K562 (cell line): Measurements from ENCODE around the gene NRXN3. TPM values are rescaled to one million over a fixed set of nuclear protein-coding genes. Genes with fewer than 3 reads are reported as not detected.
"Not testable (repeated sequence)": the region's sequence is repeated elsewhere in the genome, so short reads cannot be mapped to it uniquely, and the experiment has no call there.

Experiments
- ATAC-seq: fragments of 200-7000 bp; cut with Tn5 transposase; 3 replicates; pipeline ENCODE4 v1.9.1; 2020; ENCODE audit warnings: moderate library complexity
- BruUV-seq: library from RNA; stranded (reverse); fragments of 400-500 nt; replicated peaks from 2 replicates; lab custom pipeline; 2021; lab: Mats Ljungman, UMichigan
- CTCF ChIA-PET: fragments of 300-600 bp; formaldehyde crosslinking; extraction: SDS; loops from one replicate; lab custom pipeline; 2021; ENCODE audit warnings: low intra/inter-chr PET ratio; lab: Yijun Ruan, JAX
- POLR2A ChIA-PET: fragments of 300-600, 350-650 bp; sonication (Branson Sonifier 250); formaldehyde crosslinking; extraction: SDS; loops from one replicate; lab custom pipeline; 2021; ENCODE audit warnings: antibody characterized with exemption, inconsistent platforms; lab: Yijun Ruan, JAX
- DNase-seq, 4 experiments: peaks; one replicate each; pipeline versions ENCODE4 v3.0.0 to v3.0.0-alpha.2; 2011 to 2018; ENCODE audit warnings: low spot score in 3 of 4, mixed read lengths in 3 of 4; ENCODE audit errors: extremely low read depth in 1 of 4
- FAIRE-seq: peaks from 2 replicates; lab custom pipeline; 2011; peaks lifted over from hg19 to GRCh38; lab: Jason Lieb, UNC
- H2AFZ ChIP-seq: 2 replicates; pipeline ENCODE4 v1.6.0; 2011; ENCODE audit warnings: low read depth, low read length, control low read depth, inconsistent platforms
- H3K27ac ChIP-seq: fragments of 200-600 bp; 3 replicates; pipeline ENCODE4 v1.8.0; 2011; ENCODE audit warnings: low read depth, mild to moderate bottlenecking, control low read depth, inconsistent platforms, low read length, moderate library complexity, mixed read lengths; ENCODE audit errors: extremely low read depth
- H3K27me3 ChIP-seq, 2 experiments: fragments of 300-600 bp in 1 of 2; 2 replicates in 1 of 2; 3 replicates in 1 of 2; pipeline versions ENCODE4 v1.6.0 to v1.8.0; 2011; ENCODE audit warnings: inconsistent platforms in 2 of 2, low read length in 2 of 2, mild to moderate bottlenecking in 1 of 2, mixed read lengths in 1 of 2, moderate library complexity in 1 of 2; ENCODE audit not compliant: control insufficient read depth in 2 of 2, insufficient read depth in 2 of 2
- H3K36me3 ChIP-seq: fragments of 300-600 bp; 3 replicates; pipeline ENCODE4 v1.8.0; 2011; ENCODE audit warnings: mild to moderate bottlenecking, low read length, inconsistent platforms; ENCODE audit not compliant: control insufficient read depth, insufficient read depth
- H3K4me1 ChIP-seq, 2 experiments: fragments of 200-600 bp in 1 of 2; replicated peaks in 1 of 2; 2 replicates in 1 of 2; 3 replicates in 1 of 2; pipeline versions ENCODE4 v1.5.1 to v1.8.0; 2011; ENCODE audit warnings: inconsistent platforms in 2 of 2, low read length in 2 of 2, mild to moderate bottlenecking in 1 of 2, mixed read lengths in 1 of 2, moderate library complexity in 1 of 2; ENCODE audit not compliant: control insufficient read depth in 2 of 2, insufficient read depth in 2 of 2
- H3K4me2 ChIP-seq: 2 replicates; pipeline ENCODE4 v1.6.1; 2011; ENCODE audit warnings: low read length, control low read depth, inconsistent platforms, mixed read lengths; ENCODE audit not compliant: insufficient read depth
- H3K4me3 ChIP-seq: fragments of 200-600 bp; sonication (generic), shearing (Covaris generic); 2 replicates; pipeline ENCODE4 v1.5.1; 2016; ENCODE audit warnings: control low read depth, inconsistent platforms
- H3K79me2 ChIP-seq: fragments of 200-600 bp; 3 replicates; pipeline ENCODE4 v1.8.0; 2011; ENCODE audit warnings: low read length, inconsistent platforms; ENCODE audit not compliant: control insufficient read depth, insufficient read depth
- H3K9ac ChIP-seq, 2 experiments: 2 replicates each; pipeline versions ENCODE4 v1.6.0 to v1.6.1; 2011; ENCODE audit warnings: low read depth in 2 of 2, low read length in 2 of 2, control low read depth in 1 of 2, inconsistent platforms in 1 of 2, mild to moderate bottlenecking in 1 of 2, mixed read lengths in 1 of 2; ENCODE audit not compliant: insufficient read depth in 1 of 2
- H3K9me1 ChIP-seq: one replicate; pipeline ENCODE4 v1.6.0; 2011; ENCODE audit warnings: inconsistent platforms, mild to moderate bottlenecking, low read length, moderate library complexity; ENCODE audit not compliant: control insufficient read depth, insufficient read depth
- H3K9me3 ChIP-seq: replicated peaks from 2 replicates; pipeline ENCODE4 v1.5.1; 2011; ENCODE audit warnings: low read depth, low read length, inconsistent platforms; ENCODE audit not compliant: control insufficient read depth, insufficient read depth
- H4K20me1 ChIP-seq: replicated peaks from 2 replicates; pipeline ENCODE4 v1.6.1; 2011; ENCODE audit warnings: low read length, inconsistent platforms, mixed read lengths; ENCODE audit not compliant: control insufficient read depth, insufficient read depth
- ZBTB40 ChIP-seq, 2 experiments: fragments of 450-650 bp in 1 of 2; sonication (generic) in 1 of 2; formaldehyde crosslinking in 1 of 2; IDR thresholded peaks; 2 replicates each; pipeline versions ENCODE4 v1.7.1 to v1.9.0; 2016 to 2022; ENCODE audit warnings: inconsistent platforms in 1 of 2, mild to moderate bottlenecking in 1 of 2, missing genetic modification reagents in 1 of 2
- WGBS: fragments of 100-300 bp; shearing (Covaris generic); methylation state at CpG from one replicate; pipeline ENCODE4 v1.1.6; 2016; ENCODE audit warnings: low coverage, mixed read lengths; ENCODE audit not compliant: insufficient coverage; ENCODE audit errors: missing lambda C conversion rate; 5-methylcytosine and 5-hydroxymethylcytosine counted together
- in situ Hi-C: fragments of 300-500 bp; cut with MboI; formaldehyde crosslinking; loops from 4 replicates; pipeline ENCODE4 v1.15.0; 2018; ENCODE audit warnings: inconsistent platforms, mixed read lengths
- intact Hi-C: fragments of 100-400 bp; cut with micrococcal nuclease; formaldehyde crosslinking; loops from 2 replicates; pipeline ENCODE4 v1.14.2; 2022
- polyA plus RNA-seq, 8 experiments: library from polyadenylated mRNA; depleted of rRNA in 4 of 8; stranded (reverse) in 5 of 8; unstranded in 3 of 8; fragments of >200 nt; fragmentation: Nextera tagmentation in 2 of 8; fragmentation: Illumina TruSeq in 1 of 8; extraction: Ambion mirVana in 2 of 8; extraction: Trizol in 1 of 8; gene quantifications; 2 replicates each; pipeline versions ENCODE4 v1.2.1 to v1.2.3, GENCODE V29; 2011 to 2014; ENCODE audit warnings: inconsistent platforms in 1 of 8, missing spikeins in 1 of 8
- total RNA-seq, 7 experiments: library from RNA; depleted of rRNA in 6 of 7; stranded (reverse); fragments of >200 nt in 6 of 7; fragmentation: Illumina TruSeq in 2 of 7; extraction: Trizol in 2 of 7; gene quantifications; 2 replicates each; pipeline versions ENCODE4 v1.2.1 to v1.2.3, GENCODE V29; 2011 to 2021; ENCODE audit warnings: low replicate concordance in 1 of 7

The NRXN3 gene
- total and polyA plus RNA-seq, 9 of the 15 experiments (the other 6 are each of a cell fraction or from before 2014, with no cell fraction given), result 0.09 TPM; not detected in 8

GRCh38 chr14:78486621-78487020 is 316.4 kb downstream of the NRXN3 start (continued):
- no peak for TF ChIP-seq ZBTB40 (IDR thresholded peaks at IDR 0.05)
- TF ChIP-seq ZBTB40 (CRISPR knock-in tag; IDR thresholded peaks at IDR 0.05), result no peak

DNA sequence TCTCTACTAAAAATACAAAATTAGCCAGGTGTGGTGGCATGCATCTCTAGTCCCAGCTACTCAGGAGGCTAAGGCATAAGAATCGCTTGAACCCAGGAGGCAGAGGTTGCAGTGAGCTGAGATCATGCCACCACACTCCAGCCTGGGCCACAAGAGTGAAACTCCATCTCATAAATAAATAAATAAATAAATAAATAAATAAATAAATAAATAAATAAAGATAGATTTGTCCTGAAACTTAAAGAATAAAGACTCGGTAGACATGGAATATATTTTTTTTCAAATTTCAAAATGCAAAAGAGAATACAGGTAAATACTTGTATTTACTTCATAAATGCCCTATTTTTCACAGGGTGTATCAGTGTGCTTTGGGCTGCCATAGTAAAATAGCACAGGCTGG is 317.4 kb downstream of the NRXN3 start:
- H3K9me3 ChIP-seq, DNase-seq, H2AFZ ChIP-seq, FAIRE-seq, H3K79me2 ChIP-seq, H3K9ac ChIP-seq, in situ Hi-C loops, H3K27me3 ChIP-seq, H3K4me2 ChIP-seq, H3K27ac ChIP-seq, BruUV-seq, intact Hi-C loops, ATAC-seq, H3K9me1 ChIP-seq, H3K4me3 ChIP-seq, H3K36me3 ChIP-seq, H4K20me1 ChIP-seq, H3K4me1 ChIP-seq, CTCF ChIA-PET, POLR2A ChIA-PET: not testable (repeated sequence)
- WGBS, result 6% methylated on average over 2 of the region's 2 CpGs
